Measurements from ENCODE around the gene IGSF3. TPM values are rescaled to one million over a fixed set of nuclear protein-coding genes. Genes with fewer than 3 reads are reported as not detected.

IGSF3 gene
- total and polyA plus RNA-seq, 10 of the 15 experiments (the other 5 are each of a cell fraction or from before 2014, with no cell fraction given), result 1.4 to 18.0 (median 9.6) TPM

- TF ChIP-seq FOXM1 (IDR thresholded peaks at IDR 0.05; ENCODE audit: low read depth, low read length), result peak; percentile 69; the same call in 1 of the 2 replicates
- no peak for TF ChIP-seq SRF (IDR thresholded peaks at IDR 0.05; ENCODE audit: low read depth in 2 of 2, low read length in 2 of 2)
- TF ChIP-seq HCFC1 (IDR thresholded peaks at IDR 0.05; ENCODE audit: low read length), result no peak
- TF ChIP-seq KDM1A (IDR thresholded peaks at IDR 0.05; ENCODE audit: borderline replicate concordance), result no peak
- TF ChIP-seq, protein P1, sequence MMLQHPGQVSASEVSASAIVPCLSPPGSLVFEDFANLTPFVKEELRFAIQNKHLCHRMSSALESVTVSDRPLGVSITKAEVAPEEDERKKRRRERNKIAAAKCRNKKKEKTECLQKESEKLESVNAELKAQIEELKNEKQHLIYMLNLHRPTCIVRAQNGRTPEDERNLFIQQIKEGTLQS (IDR thresholded peaks at IDR 0.05; ENCODE audit: borderline replicate concordance, extremely low read depth, low read depth, low read length), result no peak
- no peak for TF ChIP-seq TARDBP (IDR thresholded peaks at IDR 0.05; ENCODE audit: borderline replicate concordance)
- TF ChIP-seq ZNF592 (IDR thresholded peaks at IDR 0.05), result no peak
- no peak for TF ChIP-seq MEF2B (IDR thresholded peaks at IDR 0.05; ENCODE audit: partially characterized antibody, poor library complexity, severe bottlenecking)
- peak; percentile 65 for TF ChIP-seq IKZF1 (conservative IDR thresholded peaks at IDR 0.05)
- 0 out of 2 replicates have a peak, but pooled peaks have one; percentile 36 for TF ChIP-seq MLLT1 (IDR thresholded peaks at IDR 0.05)
- TF ChIP-seq, protein P2, sequence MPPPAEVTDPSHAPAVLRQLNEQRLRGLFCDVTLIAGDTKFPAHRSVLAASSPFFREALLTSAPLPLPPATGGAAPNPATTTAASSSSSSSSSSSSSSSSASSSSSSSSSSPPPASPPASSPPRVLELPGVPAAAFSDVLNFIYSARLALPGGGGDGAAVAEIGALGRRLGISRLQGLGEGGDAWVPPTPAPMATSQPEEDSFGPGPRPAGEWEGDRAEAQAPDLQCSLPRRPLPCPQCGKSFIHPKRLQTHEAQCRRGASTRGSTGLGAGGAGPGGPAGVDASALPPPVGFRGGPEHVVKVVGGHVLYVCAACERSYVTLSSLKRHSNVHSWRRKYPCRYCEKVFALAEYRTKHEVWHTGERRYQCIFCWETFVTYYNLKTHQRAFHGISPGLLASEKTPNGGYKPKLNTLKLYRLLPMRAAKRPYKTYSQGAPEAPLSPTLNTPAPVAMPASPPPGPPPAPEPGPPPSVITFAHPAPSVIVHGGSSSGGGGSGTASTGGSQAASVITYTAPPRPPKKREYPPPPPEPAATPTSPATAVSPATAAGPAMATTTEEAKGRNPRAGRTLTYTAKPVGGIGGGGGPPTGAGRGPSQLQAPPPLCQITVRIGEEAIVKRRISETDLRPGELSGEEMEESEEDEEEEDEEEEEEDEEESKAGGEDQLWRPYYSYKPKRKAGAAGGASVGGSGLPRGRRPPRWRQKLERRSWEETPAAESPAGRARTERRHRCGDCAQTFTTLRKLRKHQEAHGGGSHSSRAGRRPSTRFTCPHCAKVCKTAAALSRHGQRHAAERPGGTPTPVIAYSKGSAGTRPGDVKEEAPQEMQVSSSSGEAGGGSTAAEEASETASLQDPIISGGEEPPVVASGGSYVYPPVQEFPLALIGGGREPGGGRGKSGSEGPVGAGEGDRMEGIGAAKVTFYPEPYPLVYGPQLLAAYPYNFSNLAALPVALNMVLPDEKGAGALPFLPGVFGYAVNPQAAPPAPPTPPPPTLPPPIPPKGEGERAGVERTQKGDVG (CRISPR knock-in tag; IDR thresholded peaks at IDR 0.05), result no peak
- TF ChIP-seq NR2C1 (IDR thresholded peaks at IDR 0.05), result no peak
- TF ChIP-seq JUNB (IDR thresholded peaks at IDR 0.05), result no peak; the same call in none of the 2 replicates
- TF ChIP-seq SMARCA5 (IDR thresholded peaks at IDR 0.05), result no peak
- TF ChIP-seq SIX5 (IDR thresholded peaks at IDR 0.05; ENCODE audit: low read depth, low read length, severe bottlenecking), result no peak
- peak; percentile 55 for TF ChIP-seq RUNX3 (IDR thresholded peaks at IDR 0.05; ENCODE audit: low read length)
- TF ChIP-seq KAT2A (conservative IDR thresholded peaks at IDR 0.05; ENCODE audit: control insufficient read depth, low read depth, low read length), result no peak
These were observed 106.6 kb downstream of the IGSF3 start (continued) for GRCh38 chr1:116560704-116561490.
